ENCODE measurements around the gene GPC6.

DNA sequence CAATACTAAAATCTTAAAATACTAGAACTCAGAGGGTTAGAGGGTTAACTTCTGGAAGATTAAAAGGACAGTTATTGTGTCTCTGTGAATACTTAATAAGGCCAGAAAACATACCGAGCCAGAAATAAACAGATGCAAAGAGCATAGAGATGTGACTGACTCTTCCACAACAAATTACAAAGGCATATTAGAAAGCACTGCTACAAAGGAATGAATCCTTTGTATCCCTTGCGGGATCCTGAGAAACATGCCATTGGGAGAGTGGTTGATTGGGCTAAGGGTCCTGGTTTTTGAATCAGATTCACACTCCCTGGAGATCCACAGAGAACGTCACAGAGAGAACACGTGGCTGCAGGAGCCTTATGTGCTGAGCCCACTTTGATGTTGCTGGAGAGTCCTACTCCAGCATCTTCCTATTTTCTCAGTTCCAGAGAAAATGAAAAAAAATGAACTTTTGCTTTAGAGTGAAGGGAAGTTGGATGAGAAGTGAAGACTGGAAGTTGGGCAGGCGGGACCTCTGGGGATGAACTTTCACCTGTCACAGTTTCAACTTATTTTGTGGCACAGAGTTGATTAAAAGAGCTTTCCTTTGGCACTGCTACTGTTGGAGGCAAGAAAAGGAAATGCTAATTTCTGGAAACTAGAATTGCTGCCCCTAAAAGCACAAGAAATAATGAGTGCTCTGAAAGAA, 943.0 kb downstream of the GPC6 start:
- TF ChIP-seq, protein P1, sequence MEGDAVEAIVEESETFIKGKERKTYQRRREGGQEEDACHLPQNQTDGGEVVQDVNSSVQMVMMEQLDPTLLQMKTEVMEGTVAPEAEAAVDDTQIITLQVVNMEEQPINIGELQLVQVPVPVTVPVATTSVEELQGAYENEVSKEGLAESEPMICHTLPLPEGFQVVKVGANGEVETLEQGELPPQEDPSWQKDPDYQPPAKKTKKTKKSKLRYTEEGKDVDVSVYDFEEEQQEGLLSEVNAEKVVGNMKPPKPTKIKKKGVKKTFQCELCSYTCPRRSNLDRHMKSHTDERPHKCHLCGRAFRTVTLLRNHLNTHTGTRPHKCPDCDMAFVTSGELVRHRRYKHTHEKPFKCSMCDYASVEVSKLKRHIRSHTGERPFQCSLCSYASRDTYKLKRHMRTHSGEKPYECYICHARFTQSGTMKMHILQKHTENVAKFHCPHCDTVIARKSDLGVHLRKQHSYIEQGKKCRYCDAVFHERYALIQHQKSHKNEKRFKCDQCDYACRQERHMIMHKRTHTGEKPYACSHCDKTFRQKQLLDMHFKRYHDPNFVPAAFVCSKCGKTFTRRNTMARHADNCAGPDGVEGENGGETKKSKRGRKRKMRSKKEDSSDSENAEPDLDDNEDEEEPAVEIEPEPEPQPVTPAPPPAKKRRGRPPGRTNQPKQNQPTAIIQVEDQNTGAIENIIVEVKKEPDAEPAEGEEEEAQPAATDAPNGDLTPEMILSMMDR (conservative IDR thresholded peaks at IDR 0.05; ENCODE audit: low read length) = no peak
- TF ChIP-seq EZH2phosphoT487 (IDR thresholded peaks at IDR 0.05; ENCODE audit: borderline replicate concordance, low read depth, low read length) = no peak

Measured in OCI-LY7 (cell line).